Mesendoderm (in vitro differentiated cells): ENCODE data around the gene USH2A. TPM values are rescaled to one million over a fixed set of nuclear protein-coding genes. Genes with fewer than 3 reads are reported as not detected.

Source experiments
- small RNA-seq: library from polyadenylated mRNA; stranded (forward); fragments of <200 nt; extraction: miRNeasy Mini kit (QIAGEN cat#:217004); gene quantifications from one replicate; pipeline ENCODE3, GENCODE V24; 2013; ENCODE audit not compliant: insufficient read depth

USH2A gene

Small RNA genes within 50 kb of the gene (small RNA-seq; reads per million reads assigned to genes)
- gene MRPS18BP1 (not detected), gene RF00108 (not detected)
